Colonic mucosa (tissue), 4 donors: ENCODE measurements around the gene FARS2. TPM values are rescaled to one million over a fixed set of nuclear protein-coding genes. Genes with fewer than 3 reads are reported as not detected.

ENCODE experiments used
- DNase-seq: peaks from one replicate; pipeline ENCODE4 v3.0.0-alpha.2; 2020
- H3K27ac ChIP-seq: fragments of 200-600 bp; one replicate; pipeline ENCODE4 v1.8.0; 2021
- H3K27me3 ChIP-seq: fragments of 200-600 bp; one replicate; pipeline ENCODE4 v1.8.0; 2021
- H3K36me3 ChIP-seq: fragments of 200-600 bp; one replicate; pipeline ENCODE4 v1.8.0; 2021
- H3K4me1 ChIP-seq: fragments of 200-600 bp; one replicate; pipeline ENCODE4 v1.8.0; 2021; ENCODE audit warnings: mild to moderate bottlenecking
- H3K4me3 ChIP-seq: fragments of 200-600 bp; one replicate; pipeline ENCODE4 v1.8.0; 2021
- H3K9ac ChIP-seq, 2 donors: one replicate each; pipeline ENCODE4 v1.7.0; 2013; ENCODE audit warnings: control low read depth in 2 of 2, low read depth in 2 of 2, low read length in 2 of 2
- H3K9me3 ChIP-seq: fragments of 200-600 bp; one replicate; pipeline ENCODE4 v1.8.0; 2021
- intact Hi-C: fragments of 100-400 bp; cut with DNase I; formaldehyde crosslinking; loops from one replicate; pipeline ENCODE4 v1.14.1; 2022
- total RNA-seq, 2 donors: library from RNA; stranded (reverse); fragmentation: NEBNext Ultra II Directional in 1 of 2; extraction: Animal tissue kit (Norgen Biotek cat#: 25700) in 1 of 2; gene quantifications; one replicate each; pipeline ENCODE4 v1.2.1, GENCODE V29; 2021
- TF ChIP-seq, protein P1 (sequence below): fragments of 200-600 bp; IDR thresholded peaks from one replicate; pipeline ENCODE4 v1.8.0; 2022; ENCODE audit warnings: antibody characterized with exemption, mild to moderate bottlenecking
- donor health status: healthy.
- donor health status: DM: no; HTN: no; CAD: no.
- donor health status: DM: no; HTN: no; CAD: no.

Gene FARS2
- total RNA-seq, 2 donors from 2014 or later: 14.7 to 23.0 TPM

DNA sequence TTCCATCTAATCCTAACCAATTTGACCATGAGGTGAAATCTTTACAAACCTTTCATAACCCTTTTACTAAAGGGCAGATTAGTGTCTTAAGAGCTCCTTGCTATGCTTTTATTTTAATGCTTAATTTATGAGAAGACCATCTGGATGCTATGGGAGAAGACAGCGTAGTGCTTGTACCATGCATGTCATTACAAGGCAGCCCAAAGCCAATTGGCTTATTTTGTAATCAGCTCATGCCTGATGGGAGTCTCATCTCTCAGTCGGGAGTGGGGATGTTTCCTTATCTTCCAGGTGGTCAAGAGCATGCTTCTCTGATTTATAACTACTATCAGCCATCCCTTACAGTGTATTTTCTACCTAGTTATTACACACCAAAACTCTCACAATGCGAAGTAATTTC, 304.7 kb downstream of the FARS2 start:
- intact Hi-C loops: no loop called here
- no peaks in the 10 kb centered on the region for H3K36me3 ChIP-seq
- H3K4me1 ChIP-seq: no peaks in the 10 kb centered on the region
- no peak overlapping the region for H3K27ac ChIP-seq
- H3K9ac ChIP-seq: no peak overlapping the region
- TF ChIP-seq, protein P1, sequence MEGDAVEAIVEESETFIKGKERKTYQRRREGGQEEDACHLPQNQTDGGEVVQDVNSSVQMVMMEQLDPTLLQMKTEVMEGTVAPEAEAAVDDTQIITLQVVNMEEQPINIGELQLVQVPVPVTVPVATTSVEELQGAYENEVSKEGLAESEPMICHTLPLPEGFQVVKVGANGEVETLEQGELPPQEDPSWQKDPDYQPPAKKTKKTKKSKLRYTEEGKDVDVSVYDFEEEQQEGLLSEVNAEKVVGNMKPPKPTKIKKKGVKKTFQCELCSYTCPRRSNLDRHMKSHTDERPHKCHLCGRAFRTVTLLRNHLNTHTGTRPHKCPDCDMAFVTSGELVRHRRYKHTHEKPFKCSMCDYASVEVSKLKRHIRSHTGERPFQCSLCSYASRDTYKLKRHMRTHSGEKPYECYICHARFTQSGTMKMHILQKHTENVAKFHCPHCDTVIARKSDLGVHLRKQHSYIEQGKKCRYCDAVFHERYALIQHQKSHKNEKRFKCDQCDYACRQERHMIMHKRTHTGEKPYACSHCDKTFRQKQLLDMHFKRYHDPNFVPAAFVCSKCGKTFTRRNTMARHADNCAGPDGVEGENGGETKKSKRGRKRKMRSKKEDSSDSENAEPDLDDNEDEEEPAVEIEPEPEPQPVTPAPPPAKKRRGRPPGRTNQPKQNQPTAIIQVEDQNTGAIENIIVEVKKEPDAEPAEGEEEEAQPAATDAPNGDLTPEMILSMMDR: no peak
- no peak for DNase-seq
- H3K9me3 ChIP-seq: no peaks in the 10 kb centered on the region
- no peaks in the 10 kb centered on the region for H3K27me3 ChIP-seq
- no peak overlapping the region for H3K4me3 ChIP-seq

DNA sequence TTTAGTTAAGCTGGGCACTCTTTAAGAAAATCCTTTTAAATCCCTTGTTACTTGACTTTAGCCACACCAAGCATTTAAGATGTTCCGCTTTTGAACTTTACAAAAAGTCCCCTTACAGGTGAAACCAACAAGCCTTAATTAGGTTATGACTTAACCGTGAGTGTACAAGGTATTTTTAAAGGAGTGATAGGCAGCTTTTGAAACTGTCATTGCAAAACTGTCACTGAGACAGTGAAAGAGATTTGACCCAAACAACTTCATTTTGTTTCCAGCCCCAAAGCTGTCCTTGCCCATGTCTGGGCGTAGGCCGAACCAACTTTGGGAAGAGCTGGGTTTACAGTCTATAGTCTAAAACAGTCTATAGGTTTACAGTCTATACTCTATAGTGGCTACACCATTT, 305.4 kb downstream of the FARS2 start:
- H3K9ac ChIP-seq: no peak overlapping the region
- TF ChIP-seq, protein P1: no peak
- H3K36me3 ChIP-seq: no peaks in the 10 kb centered on the region
- intact Hi-C loops: no loop called here
- no peak overlapping the region for H3K4me3 ChIP-seq
- H3K4me1 ChIP-seq: no peaks in the 10 kb centered on the region
- no peak overlapping the region for H3K27ac ChIP-seq
- no peaks in the 10 kb centered on the region for H3K27me3 ChIP-seq
- DNase-seq: no peak
- no peaks in the 10 kb centered on the region for H3K9me3 ChIP-seq

DNA sequence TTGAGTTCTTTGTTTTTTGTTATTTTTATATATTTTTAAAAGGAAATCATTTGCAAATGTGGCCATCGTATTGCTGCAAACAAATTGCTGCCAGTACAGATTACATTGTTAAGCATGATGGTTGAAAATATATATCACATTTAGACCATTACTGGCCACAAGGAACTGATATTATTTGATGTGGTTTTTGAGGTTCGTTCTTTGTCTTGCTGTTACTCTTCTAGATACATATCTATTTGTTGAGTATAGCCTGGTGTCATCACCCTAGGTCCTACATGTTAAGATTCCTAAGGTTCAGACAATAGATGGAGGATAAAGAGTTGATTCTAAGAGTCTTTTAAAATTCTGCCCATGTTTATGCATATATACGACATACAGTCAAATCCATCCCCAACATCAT, 306.0 kb downstream of the FARS2 start:
- no peaks in the 10 kb centered on the region for H3K36me3 ChIP-seq
- no peaks in the 10 kb centered on the region for H3K9me3 ChIP-seq
- no peak overlapping the region for H3K27ac ChIP-seq
- no peak overlapping the region for H3K9ac ChIP-seq
- no peak for DNase-seq
- TF ChIP-seq, protein P1: no peak
- H3K4me3 ChIP-seq: no peak overlapping the region
- no peaks in the 10 kb centered on the region for H3K4me1 ChIP-seq
- intact Hi-C loops: no loop called here
- no peaks in the 10 kb centered on the region for H3K27me3 ChIP-seq

DNA sequence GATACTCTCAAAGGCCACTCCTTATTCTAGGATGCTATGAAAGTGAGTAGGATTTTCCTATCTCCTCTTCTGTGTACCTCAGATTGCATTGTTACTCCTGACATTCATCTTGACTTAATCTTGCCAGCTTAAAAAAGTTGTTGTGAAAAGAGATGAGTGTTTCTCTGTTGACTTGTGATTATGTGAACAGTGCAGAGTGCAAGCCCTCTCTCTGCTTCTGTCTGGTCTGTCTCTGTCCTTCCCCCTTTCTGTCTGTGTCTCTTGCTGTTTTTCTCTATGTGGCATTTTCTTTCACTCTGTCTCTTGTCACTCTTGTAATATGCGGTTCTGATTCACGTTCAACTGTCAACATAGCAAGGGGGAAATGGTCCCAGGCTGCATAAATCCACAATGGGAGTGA, 306.6 kb downstream of the FARS2 start:
- Histone ChIP-seq H3K27ac (no peak overlapping the region), H3K36me3 (no peaks in the 10 kb centered on the region), H3K4me3 (no peak overlapping the region), H3K4me1 (no peaks in the 10 kb centered on the region), H3K9me3 (no peaks in the 10 kb centered on the region), H3K27me3 (no peaks in the 10 kb centered on the region), H3K9ac (no peak overlapping the region)
- TF ChIP-seq, protein P1: no peak
- intact Hi-C loops: no loop called here
- no peak for DNase-seq

DNA sequence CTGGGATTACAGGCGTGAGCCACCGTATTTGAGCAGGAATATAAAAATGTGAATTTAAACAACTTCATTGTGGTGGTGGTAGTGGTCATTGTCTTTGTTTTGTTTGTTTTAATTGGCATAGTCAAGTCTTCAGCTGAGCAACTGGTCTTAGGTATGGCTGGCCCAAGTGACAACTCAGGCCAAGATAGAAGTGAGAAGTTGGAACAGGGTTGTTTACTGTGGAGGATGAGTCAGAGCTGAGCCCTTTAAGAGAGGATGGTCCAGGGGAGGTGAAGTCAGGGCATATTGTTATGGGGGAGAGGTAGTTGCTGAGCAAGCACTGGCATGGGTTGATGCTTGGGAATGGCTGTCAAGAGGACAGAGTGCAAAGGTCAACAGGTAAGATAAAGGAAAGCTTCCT, 308.2 kb downstream of the FARS2 start:
- no peak for DNase-seq
- TF ChIP-seq, protein P1: no peak

DNA sequence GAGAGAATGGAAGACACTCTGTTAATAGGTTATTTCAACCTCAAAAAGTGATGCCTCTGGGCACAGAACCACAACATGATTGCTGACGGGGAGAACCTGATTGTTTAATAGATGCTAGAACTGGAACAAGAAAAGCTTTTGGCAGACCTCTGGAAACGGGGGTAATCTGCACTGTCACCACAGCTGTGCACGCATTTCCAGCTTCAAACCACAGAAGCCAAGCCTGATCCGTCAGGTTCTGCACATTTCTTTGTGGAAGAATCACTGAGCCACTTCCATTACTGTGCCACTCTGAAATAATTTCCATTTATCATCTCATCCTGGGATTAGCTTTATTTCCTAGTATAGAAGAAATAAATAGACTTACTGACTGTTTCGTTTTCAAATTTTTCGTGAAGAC, 309.3 kb downstream of the FARS2 start:
- intact Hi-C loops: no loop called here
- H3K27me3 ChIP-seq: no peaks in the 10 kb centered on the region
- H3K27ac ChIP-seq: no peak overlapping the region
- H3K9ac ChIP-seq: no peak overlapping the region
- H3K36me3 ChIP-seq: no peaks in the 10 kb centered on the region
- TF ChIP-seq, protein P1: no peak
- H3K9me3 ChIP-seq: no peaks in the 10 kb centered on the region
- H3K4me1 ChIP-seq: no peaks in the 10 kb centered on the region
- H3K4me3 ChIP-seq: no peak overlapping the region
- no peak for DNase-seq

More for the DNA sequence above, 308.2 kb downstream of the FARS2 start:
- Histone ChIP-seq H3K9ac (no peak overlapping the region), H3K4me1 (no peaks in the 10 kb centered on the region), H3K9me3 (no peaks in the 10 kb centered on the region), H3K27ac (no peak overlapping the region), H3K36me3 (no peaks in the 10 kb centered on the region), H3K4me3 (no peak overlapping the region), H3K27me3 (no peaks in the 10 kb centered on the region)
- intact Hi-C loops: no loop called here
